ENCODE data around the gene FRMD4B.

FRMD4B gene

GRCh38 chr3:69121513-69121912, 264.4 kb downstream of the FRMD4B start:
- no peak for DNase-seq (ENCODE audit: low read depth)

GRCh38 chr3:69120879-69121464, 264.9 kb downstream of the FRMD4B start:
- DNase-seq (ENCODE audit: low read depth), result peak; percentile 79
